Esophagus squamous epithelium (tissue), 4 donors: ENCODE results near the gene TBC1D22B.

Source experiments
- CTCF ChIP-seq, 6 experiments: fragments of 450-650 bp in 4 of 6; fragments of 200-600 bp in 2 of 6; sonication (generic) in 2 of 6; IDR thresholded peaks; one replicate each; pipeline ENCODE4 v1.5.1; 2016 to 2019; ENCODE audit warnings: antibody characterized with exemption in 6 of 6, mild to moderate bottlenecking in 4 of 6, moderate library complexity in 4 of 6
- POLR2A ChIP-seq, 4 donors: fragments of 450-650 bp; IDR thresholded peaks; one replicate each; pipeline ENCODE4 v1.6.1; 2017; ENCODE audit warnings: antibody characterized with exemption in 4 of 4, mild to moderate bottlenecking in 4 of 4, moderate library complexity in 3 of 4

GRCh38 chr6:37221585-37222124 lies 35.9 kb upstream of the TBC1D22B start:
- TF ChIP-seq CTCF (IDR thresholded peaks at IDR 0.05) (no peak), POLR2A (IDR thresholded peaks at IDR 0.05) (no peak)
